ENCODE data around the gene TJP3.
"Not testable (repeated sequence)": the region's sequence is repeated elsewhere in the genome, so short reads cannot be mapped to it uniquely, and the experiment has no call there.

TJP3 gene

DNA sequence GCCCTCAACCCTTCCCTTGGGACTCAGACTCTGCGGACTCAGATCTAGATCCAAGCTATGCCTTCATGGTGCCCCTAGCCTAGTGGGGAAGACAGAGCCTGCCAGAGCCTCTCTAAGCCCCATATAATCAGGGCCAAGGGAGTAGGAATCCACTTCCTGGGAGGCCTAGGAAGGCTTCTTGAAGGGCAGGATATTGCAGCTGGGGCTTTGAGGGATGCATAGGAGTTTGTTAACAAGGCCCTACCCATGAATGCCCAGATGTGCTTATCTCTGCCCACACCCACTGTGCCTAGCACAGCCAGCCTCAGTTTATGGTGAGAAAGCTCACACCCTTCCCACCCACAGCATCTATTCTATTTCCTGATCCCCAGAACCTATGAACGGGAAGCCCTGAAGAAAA, 42.0 kb downstream of the TJP3 start:
- ATAC-seq (ENCODE audit: low read depth): no peak
- H3K4me3 ChIP-seq (ENCODE audit: severe bottlenecking): no peak overlapping the region
- TF ChIP-seq, protein P1, sequence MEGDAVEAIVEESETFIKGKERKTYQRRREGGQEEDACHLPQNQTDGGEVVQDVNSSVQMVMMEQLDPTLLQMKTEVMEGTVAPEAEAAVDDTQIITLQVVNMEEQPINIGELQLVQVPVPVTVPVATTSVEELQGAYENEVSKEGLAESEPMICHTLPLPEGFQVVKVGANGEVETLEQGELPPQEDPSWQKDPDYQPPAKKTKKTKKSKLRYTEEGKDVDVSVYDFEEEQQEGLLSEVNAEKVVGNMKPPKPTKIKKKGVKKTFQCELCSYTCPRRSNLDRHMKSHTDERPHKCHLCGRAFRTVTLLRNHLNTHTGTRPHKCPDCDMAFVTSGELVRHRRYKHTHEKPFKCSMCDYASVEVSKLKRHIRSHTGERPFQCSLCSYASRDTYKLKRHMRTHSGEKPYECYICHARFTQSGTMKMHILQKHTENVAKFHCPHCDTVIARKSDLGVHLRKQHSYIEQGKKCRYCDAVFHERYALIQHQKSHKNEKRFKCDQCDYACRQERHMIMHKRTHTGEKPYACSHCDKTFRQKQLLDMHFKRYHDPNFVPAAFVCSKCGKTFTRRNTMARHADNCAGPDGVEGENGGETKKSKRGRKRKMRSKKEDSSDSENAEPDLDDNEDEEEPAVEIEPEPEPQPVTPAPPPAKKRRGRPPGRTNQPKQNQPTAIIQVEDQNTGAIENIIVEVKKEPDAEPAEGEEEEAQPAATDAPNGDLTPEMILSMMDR (IDR thresholded peaks at IDR 0.05; ENCODE audit: poor library complexity, severe bottlenecking): no peak
- DNase-seq (ENCODE audit: low spot score): no peak
- H3K27ac ChIP-seq (ENCODE audit: poor library complexity, severe bottlenecking): no peak overlapping the region
- no peaks in the 10 kb centered on the region for H3K4me1 ChIP-seq (ENCODE audit: insufficient read depth, poor library complexity, severe bottlenecking)
- H3K36me3 ChIP-seq (ENCODE audit: low read depth): 0 out of 2 replicates have a peak, but pooled peaks cover 5% of the 10 kb centered on the region
- H3K9me3 ChIP-seq (ENCODE audit: severe bottlenecking): no peaks in the 10 kb centered on the region
- H3K27me3 ChIP-seq (ENCODE audit: insufficient read depth, poor library complexity, severe bottlenecking): no peaks in the 10 kb centered on the region

DNA sequence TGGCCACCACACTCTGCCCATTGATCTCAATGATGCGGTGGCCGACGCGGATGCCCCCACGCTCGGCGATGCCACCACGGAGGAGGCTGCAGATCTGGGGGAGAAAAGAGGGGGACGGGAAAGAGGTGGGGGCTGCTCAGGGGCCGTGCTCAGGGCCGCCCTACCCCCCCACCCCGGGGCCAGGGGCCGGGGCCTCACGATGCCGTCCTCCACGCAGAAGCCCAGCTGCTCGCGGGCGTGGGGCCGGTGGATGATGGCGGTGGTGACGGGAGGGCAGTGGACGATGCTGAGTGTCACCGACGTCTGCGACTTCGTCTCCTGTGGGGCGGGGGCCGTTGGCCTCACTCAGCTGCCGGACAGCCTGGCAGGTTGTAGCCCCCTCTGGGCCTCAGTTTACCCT, 43.1 kb downstream of the TJP3 start:
- Histone ChIP-seq H3K27ac (ENCODE audit: poor library complexity, severe bottlenecking) (no peak overlapping the region), H3K4me1 (ENCODE audit: insufficient read depth, poor library complexity, severe bottlenecking) (no peaks in the 10 kb centered on the region), H3K4me3 (ENCODE audit: severe bottlenecking) (no peak overlapping the region), H3K9me3 (ENCODE audit: severe bottlenecking) (no peaks in the 10 kb centered on the region), H3K36me3 (ENCODE audit: low read depth) (0 out of 2 replicates have a peak, but pooled peaks cover 5% of the 10 kb centered on the region), H3K27me3 (ENCODE audit: insufficient read depth, poor library complexity, severe bottlenecking) (no peaks in the 10 kb centered on the region)
- TF ChIP-seq, protein P1 (IDR thresholded peaks at IDR 0.05; ENCODE audit: poor library complexity, severe bottlenecking): no peak
- DNase-seq (ENCODE audit: low spot score) (no peak), ATAC-seq (ENCODE audit: low read depth) (no peak)

DNA sequence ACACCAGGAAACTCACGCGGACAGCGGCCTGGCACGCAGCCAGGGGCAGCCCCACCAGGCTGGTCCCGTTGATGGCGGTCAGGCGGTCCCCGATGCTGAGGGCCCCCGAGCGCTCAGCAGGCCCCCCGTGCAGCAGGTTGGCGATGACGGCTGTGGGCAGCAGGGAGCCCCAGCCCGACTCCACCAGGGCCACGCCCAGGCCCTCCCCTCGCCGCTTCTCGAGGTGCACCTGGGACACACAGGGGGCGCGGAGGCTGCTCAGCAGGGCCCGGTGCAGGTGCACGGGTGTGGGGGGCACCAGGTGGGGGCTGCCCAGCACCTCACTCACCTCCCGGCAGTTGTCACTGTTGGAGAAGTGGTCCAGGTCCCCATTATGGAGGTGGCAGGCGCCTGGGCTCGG, 44.3 kb downstream of the TJP3 start:
- DNase-seq (ENCODE audit: low spot score) (no peak), ATAC-seq (ENCODE audit: low read depth) (no peak)
- Histone ChIP-seq H3K9me3 (ENCODE audit: severe bottlenecking) (no peaks in the 10 kb centered on the region), H3K4me3 (ENCODE audit: severe bottlenecking) (no peak overlapping the region), H3K4me1 (ENCODE audit: insufficient read depth, poor library complexity, severe bottlenecking) (no peaks in the 10 kb centered on the region), H3K27me3 (ENCODE audit: insufficient read depth, poor library complexity, severe bottlenecking) (no peaks in the 10 kb centered on the region), H3K36me3 (ENCODE audit: low read depth) (0 out of 2 replicates have a peak, but pooled peaks cover 5% of the 10 kb centered on the region), H3K27ac (ENCODE audit: poor library complexity, severe bottlenecking) (no peak overlapping the region)
- TF ChIP-seq, protein P1 (IDR thresholded peaks at IDR 0.05; ENCODE audit: poor library complexity, severe bottlenecking): no peak

- no peak for DNase-seq (ENCODE audit: low spot score)
- no peaks in the 10 kb centered on the region for H3K4me1 ChIP-seq (ENCODE audit: insufficient read depth, poor library complexity, severe bottlenecking)
- H3K36me3 ChIP-seq (ENCODE audit: low read depth): peaks cover 13% of the 10 kb centered on the region
- ATAC-seq (ENCODE audit: low read depth): no peak
- no peak overlapping the region for H3K27ac ChIP-seq (ENCODE audit: poor library complexity, severe bottlenecking)
- TF ChIP-seq, protein P1 (IDR thresholded peaks at IDR 0.05; ENCODE audit: poor library complexity, severe bottlenecking): no peak
- no peaks in the 10 kb centered on the region for H3K9me3 ChIP-seq (ENCODE audit: severe bottlenecking)
- H3K27me3 ChIP-seq (ENCODE audit: insufficient read depth, poor library complexity, severe bottlenecking): no peaks in the 10 kb centered on the region
- H3K4me3 ChIP-seq (ENCODE audit: severe bottlenecking): no peak overlapping the region
Observed at GRCh38 chr19:3753631-3754410, 45.6 kb downstream of the TJP3 start.

GRCh38 chr19:3757705-3758104, 49.5 kb downstream of the TJP3 start:
- peaks cover 11% of the 10 kb centered on the region for H3K36me3 ChIP-seq (ENCODE audit: low read depth)
- DNase-seq (ENCODE audit: low spot score); H3K27ac ChIP-seq (ENCODE audit: poor library complexity, severe bottlenecking); ATAC-seq (ENCODE audit: low read depth); H3K27me3 ChIP-seq (ENCODE audit: insufficient read depth, poor library complexity, severe bottlenecking); H3K4me3 ChIP-seq (ENCODE audit: severe bottlenecking); H3K9me3 ChIP-seq (ENCODE audit: severe bottlenecking); H3K4me1 ChIP-seq (ENCODE audit: insufficient read depth, poor library complexity, severe bottlenecking): not testable (repeated sequence)

GRCh38 chr19:3758297-3758696, 50.1 kb downstream of the TJP3 start:
- not testable (repeated sequence) for DNase-seq (ENCODE audit: low spot score); H3K27me3 ChIP-seq (ENCODE audit: insufficient read depth, poor library complexity, severe bottlenecking); H3K4me1 ChIP-seq (ENCODE audit: insufficient read depth, poor library complexity, severe bottlenecking); H3K9me3 ChIP-seq (ENCODE audit: severe bottlenecking); ATAC-seq (ENCODE audit: low read depth); H3K27ac ChIP-seq (ENCODE audit: poor library complexity, severe bottlenecking); H3K4me3 ChIP-seq (ENCODE audit: severe bottlenecking)
- peaks cover 11% of the 10 kb centered on the region for H3K36me3 ChIP-seq (ENCODE audit: low read depth)
